Osteoblast (primary cell): ENCODE results near the gene LAMA4. TPM values are rescaled to one million over a fixed set of nuclear protein-coding genes. Genes with fewer than 3 reads are reported as not detected.

ENCODE experiments used
- DNase-seq: peaks from one replicate; pipeline ENCODE4 v3.0.0; 2011; ENCODE audit warnings: low spot score, mixed read lengths; ENCODE audit not compliant: insufficient read length; ENCODE audit errors: missing footprints
- H2AFZ ChIP-seq: 2 replicates; pipeline ENCODE4 v1.6.0; 2011; ENCODE audit warnings: mild to moderate bottlenecking, low read length
- H3K27ac ChIP-seq: 2 replicates; pipeline ENCODE4 v1.5.1; 2011; ENCODE audit warnings: mild to moderate bottlenecking, low read depth, low read length, moderate library complexity
- H3K27me3 ChIP-seq: 2 replicates; pipeline ENCODE4 v1.6.0; 2012; ENCODE audit warnings: mild to moderate bottlenecking, control low read depth, inconsistent platforms, low read length, moderate library complexity; ENCODE audit not compliant: insufficient read depth
- H3K36me3 ChIP-seq: 2 replicates; pipeline ENCODE4 v1.5.1; 2011; ENCODE audit warnings: mild to moderate bottlenecking, low read length, control low read depth, moderate library complexity; ENCODE audit not compliant: insufficient read depth
- H3K4me1 ChIP-seq: 2 replicates; pipeline ENCODE4 v1.5.1; 2011; ENCODE audit warnings: mild to moderate bottlenecking, low read length, control low read depth, moderate library complexity; ENCODE audit not compliant: insufficient read depth
- H3K4me2 ChIP-seq: 2 replicates; pipeline ENCODE4 v1.6.0; 2011; ENCODE audit warnings: mild to moderate bottlenecking, low read length; ENCODE audit not compliant: insufficient read depth
- H3K4me3 ChIP-seq: fragments of 200-600 bp; sonication (generic); 3 replicates; pipeline ENCODE4 v1.5.1; 2012; ENCODE audit warnings: mild to moderate bottlenecking, low read length, inconsistent platforms; ENCODE audit not compliant: insufficient read depth
- H3K79me2 ChIP-seq: 2 replicates; pipeline ENCODE4 v1.6.0; 2012; ENCODE audit warnings: mild to moderate bottlenecking, low read length, control low read depth, inconsistent platforms; ENCODE audit not compliant: insufficient read depth
- H3K9me3 ChIP-seq: 2 replicates; pipeline ENCODE4 v1.5.1; 2011; ENCODE audit warnings: low read depth, low read length, control low read depth
- H4K20me1 ChIP-seq: 2 replicates; pipeline ENCODE4 v1.6.0; 2012; ENCODE audit warnings: mild to moderate bottlenecking, low read length, control low read depth; ENCODE audit not compliant: insufficient read depth
- CTCF ChIP-seq: IDR thresholded peaks from 2 replicates; pipeline ENCODE4 v1.5.1; 2011; ENCODE audit warnings: mild to moderate bottlenecking, low read depth, low read length, moderate library complexity; ENCODE audit errors: extremely low read depth
- total RNA-seq: library from RNA; depleted of rRNA; stranded (reverse); fragments of >200 nt; gene quantifications from 2 replicates; pipeline ENCODE4 v1.2.3, GENCODE V29; 2012

Gene LAMA4, protein sequence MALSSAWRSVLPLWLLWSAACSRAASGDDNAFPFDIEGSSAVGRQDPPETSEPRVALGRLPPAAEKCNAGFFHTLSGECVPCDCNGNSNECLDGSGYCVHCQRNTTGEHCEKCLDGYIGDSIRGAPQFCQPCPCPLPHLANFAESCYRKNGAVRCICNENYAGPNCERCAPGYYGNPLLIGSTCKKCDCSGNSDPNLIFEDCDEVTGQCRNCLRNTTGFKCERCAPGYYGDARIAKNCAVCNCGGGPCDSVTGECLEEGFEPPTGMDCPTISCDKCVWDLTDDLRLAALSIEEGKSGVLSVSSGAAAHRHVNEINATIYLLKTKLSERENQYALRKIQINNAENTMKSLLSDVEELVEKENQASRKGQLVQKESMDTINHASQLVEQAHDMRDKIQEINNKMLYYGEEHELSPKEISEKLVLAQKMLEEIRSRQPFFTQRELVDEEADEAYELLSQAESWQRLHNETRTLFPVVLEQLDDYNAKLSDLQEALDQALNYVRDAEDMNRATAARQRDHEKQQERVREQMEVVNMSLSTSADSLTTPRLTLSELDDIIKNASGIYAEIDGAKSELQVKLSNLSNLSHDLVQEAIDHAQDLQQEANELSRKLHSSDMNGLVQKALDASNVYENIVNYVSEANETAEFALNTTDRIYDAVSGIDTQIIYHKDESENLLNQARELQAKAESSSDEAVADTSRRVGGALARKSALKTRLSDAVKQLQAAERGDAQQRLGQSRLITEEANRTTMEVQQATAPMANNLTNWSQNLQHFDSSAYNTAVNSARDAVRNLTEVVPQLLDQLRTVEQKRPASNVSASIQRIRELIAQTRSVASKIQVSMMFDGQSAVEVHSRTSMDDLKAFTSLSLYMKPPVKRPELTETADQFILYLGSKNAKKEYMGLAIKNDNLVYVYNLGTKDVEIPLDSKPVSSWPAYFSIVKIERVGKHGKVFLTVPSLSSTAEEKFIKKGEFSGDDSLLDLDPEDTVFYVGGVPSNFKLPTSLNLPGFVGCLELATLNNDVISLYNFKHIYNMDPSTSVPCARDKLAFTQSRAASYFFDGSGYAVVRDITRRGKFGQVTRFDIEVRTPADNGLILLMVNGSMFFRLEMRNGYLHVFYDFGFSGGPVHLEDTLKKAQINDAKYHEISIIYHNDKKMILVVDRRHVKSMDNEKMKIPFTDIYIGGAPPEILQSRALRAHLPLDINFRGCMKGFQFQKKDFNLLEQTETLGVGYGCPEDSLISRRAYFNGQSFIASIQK (N-terminal part only)
- total RNA-seq = 260 and 456 TPM in 2 replicates

- Histone ChIP-seq H3K27ac (peak within 1 kb of the TSS; percentile 93), H3K4me1 (peaks cover 30% of the 10 kb centered on the region), H2AFZ (peak within 1 kb of the TSS; percentile 82)
Observed at GRCh38 chr6:112253841-112254816, at the start of gene LAMA4. Gene LAMA4, minus strand, starts transcription at chr6:112254567. Its CDS starts 417 bp downstream, at chr6:112254150.

DNA sequence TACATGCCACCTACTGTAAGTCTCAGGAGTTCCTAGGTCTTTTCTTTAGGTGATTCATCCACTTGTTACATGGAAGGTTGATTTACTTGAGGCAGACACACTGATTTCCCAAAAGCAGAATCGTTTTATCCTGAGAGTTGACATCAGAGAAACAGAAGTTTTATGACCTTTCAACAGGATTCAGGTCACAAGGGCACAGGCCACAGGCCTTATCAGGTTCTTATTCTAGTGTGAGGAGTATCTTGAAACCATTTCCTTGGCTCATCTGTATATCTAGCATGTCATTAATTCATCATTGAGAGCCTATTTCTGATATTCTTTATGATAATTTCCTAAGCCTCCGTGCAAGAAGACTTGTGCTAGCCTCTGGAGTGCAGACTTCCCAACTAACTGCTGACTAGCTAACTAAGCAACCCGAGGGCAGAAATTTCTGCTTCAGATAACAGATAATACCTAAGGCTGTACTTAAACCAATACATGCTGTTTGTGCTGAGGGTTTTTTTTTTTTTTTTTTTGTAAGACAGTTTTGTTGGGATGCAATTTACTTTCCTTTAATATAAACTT lies 47.9 kb upstream of the LAMA4 start:
- Histone ChIP-seq H3K4me2 (no peak overlapping the region), H4K20me1 (no peaks in the 10 kb centered on the region), H3K79me2 (no peaks in the 10 kb centered on the region), H3K27ac (no peak overlapping the region), H3K36me3 (no peaks in the 10 kb centered on the region), H3K4me3 (no peak overlapping the region), H3K27me3 (no peaks in the 10 kb centered on the region), H3K9me3 (no peaks in the 10 kb centered on the region), H2AFZ (no peak overlapping the region), H3K4me1 (peaks cover 35% of the 10 kb centered on the region)
- TF ChIP-seq CTCF = no peak
- no peak for DNase-seq

More at GRCh38 chr6:112253841-112254816, at the start of gene LAMA4:
- peaks cover 57% of the 10 kb centered on the region for H3K79me2 ChIP-seq
- H3K36me3 ChIP-seq = peaks cover 18% of the 10 kb centered on the region
- DNase-seq = peak; percentile 85
- no peaks in the 10 kb centered on the region for H3K27me3 ChIP-seq
- no peaks in the 10 kb centered on the region for H3K9me3 ChIP-seq
- peaks cover 4% of the 10 kb centered on the region for H4K20me1 ChIP-seq
- TF ChIP-seq CTCF = no peak
- peak within 1 kb of the TSS; percentile 90 for H3K4me2 ChIP-seq
- H3K4me3 ChIP-seq = peak within 1 kb of the TSS; percentile 95

GRCh38 chr6:112300896-112301295 lies 46.5 kb upstream of the LAMA4 start:
- H3K4me3 ChIP-seq = no peak overlapping the region
- no peak overlapping the region for H2AFZ ChIP-seq
- H3K36me3 ChIP-seq = no peaks in the 10 kb centered on the region

More at GRCh38 chr6:112300896-112301295, 46.5 kb upstream of the LAMA4 start:
- Histone ChIP-seq H3K4me2 (no peak overlapping the region), H3K27me3 (no peaks in the 10 kb centered on the region), H3K9me3 (no peaks in the 10 kb centered on the region), H3K79me2 (no peaks in the 10 kb centered on the region), H3K4me1 (peaks cover 42% of the 10 kb centered on the region), H4K20me1 (no peaks in the 10 kb centered on the region), H3K27ac (no peak overlapping the region)
- TF ChIP-seq CTCF = no peak
- DNase-seq = no peak
